Middle frontal gyrus (tissue), 1 donor: ENCODE results near the gene RNU1-4.
"Not testable (repeated sequence)": the region's sequence is repeated elsewhere in the genome, so short reads cannot be mapped to it uniquely, and the experiment has no call there.

Source experiments
- DNase-seq: peaks from one replicate; pipeline ENCODE4 v3.0.0-alpha.2; 2015; ENCODE audit warnings: low spot score; ENCODE audit errors: extremely low spot score

Gene RNU1-4

DNA sequence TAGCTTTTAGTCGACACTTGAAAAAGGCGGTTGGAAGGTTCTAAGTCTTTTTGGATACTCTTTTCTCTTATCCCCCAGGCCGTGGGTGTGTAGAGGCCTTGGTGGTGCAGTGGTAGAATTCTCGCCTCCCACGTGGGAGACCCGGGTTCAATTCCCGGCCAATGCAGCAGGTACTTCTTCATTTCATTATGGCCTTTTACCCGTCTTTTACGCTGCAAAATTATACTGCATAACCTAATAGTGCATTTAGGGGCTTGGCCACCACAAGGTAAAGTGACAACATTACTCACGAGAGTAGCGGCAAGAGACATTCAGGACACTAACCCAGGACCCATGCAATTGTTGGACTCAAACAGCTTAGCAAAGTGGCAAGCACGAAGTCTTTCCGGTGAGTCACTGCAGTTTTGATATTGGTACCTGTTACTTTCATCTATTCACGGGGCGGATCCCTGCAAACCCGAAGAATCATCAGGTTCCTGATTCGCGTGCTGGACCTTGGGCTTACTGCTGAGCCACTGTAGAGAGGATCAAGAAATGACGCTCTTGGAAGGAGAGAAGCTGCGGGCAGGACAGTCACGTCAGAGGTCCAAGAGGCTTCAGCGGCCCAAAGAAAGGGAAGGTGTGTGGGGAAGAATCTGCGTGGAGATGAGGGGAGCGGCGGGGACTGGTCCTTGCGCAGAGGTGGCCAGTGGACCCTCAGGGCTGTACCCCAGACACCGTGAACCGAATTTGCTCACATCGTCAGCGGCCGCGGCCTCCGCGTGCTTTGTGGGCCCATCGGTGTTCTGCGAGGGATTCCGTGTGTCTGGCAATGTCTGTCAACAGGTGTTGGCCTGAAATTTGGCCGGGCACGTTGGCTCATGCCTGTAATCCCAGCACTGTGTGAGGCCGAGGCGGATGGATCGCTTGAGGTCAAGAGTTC is 12.9 kb upstream of the RNU1-4 start:
- DNase-seq: no peak

DNA sequence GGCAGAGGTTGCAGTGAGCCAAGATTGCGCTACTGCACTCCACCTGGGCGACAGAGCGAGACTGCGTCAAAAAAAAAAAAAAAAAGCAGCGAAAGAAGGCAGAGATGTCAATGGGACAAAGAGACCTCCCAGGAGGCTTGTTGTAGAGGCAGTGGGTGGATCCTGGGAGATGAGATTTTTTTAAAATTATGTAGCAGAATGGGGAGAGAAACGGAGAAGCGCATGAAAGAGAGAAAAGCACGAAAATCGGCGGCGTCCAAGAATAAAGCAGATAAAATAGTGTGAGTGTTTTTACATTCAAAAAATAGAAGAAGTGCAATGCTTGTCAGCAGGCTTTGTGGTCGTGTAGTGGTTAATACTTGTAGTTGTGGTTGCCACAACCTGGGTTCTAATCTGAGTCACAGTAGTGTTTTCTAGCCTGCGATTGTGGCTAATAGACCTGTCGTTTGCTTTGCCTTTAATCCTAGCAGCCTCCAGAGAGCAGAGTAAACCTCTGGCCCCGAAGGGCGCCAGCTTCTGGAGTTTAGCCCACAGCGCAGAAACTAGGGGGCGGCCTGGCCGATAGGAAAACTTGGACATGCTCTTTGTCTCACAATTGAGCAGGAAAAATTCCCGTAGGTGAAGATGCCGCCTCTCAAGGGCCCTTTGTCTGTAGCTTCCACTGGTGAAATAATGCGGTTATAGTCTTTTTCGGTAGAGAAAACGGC is 11.9 kb upstream of the RNU1-4 start:
- not testable (repeated sequence) for DNase-seq

DNA sequence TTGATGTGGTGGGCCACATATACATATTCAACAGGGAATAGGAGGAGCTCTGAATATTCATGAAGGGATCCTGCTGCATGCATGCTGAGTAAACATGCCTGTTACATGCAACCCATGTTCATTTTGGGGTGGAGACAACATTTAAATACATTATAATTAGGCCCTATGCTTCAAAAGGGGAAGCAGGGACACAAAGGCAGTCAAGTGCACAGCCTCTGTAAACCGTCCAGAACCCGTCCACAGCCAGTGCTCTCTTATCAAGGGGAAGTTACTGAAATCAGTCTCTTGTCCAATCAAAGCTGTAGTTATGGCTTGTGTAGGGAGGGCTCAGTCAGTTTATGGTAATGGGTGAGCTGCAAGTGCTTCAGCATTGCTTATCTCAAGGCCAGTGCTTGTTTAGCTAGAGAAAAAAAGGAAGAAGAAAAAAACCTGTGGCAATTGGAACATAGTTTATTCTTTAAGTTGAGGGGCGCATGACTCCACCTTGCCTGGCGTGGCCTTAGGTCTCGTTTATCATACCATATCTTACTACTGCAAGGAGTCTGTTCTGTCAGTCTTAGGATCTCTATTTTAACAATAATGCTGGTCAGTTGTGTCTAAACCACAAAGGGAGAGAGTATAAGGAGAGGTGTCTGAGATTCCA is 7.9 kb upstream of the RNU1-4 start:
- not testable (repeated sequence) for DNase-seq

DNA sequence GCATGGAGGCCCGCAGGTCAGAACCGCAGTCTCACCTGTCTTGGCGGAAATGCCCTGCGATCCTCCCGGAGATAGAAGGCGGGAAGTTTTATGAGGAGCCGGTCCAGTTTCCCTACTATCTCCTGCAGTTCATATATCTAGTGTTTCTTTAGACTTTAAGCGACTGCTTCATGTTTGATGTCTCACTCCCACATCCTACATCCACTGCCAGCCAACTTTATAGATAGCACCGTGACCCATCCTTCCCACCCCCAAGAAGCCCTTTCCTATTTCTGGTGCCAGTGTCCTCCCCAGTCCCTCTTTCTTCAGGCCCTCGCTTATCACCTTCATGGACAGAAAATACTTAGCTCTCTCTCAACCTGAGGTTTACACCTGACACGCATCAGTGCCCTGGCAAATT is 914 bp downstream of the RNU1-4 start:
- DNase-seq: not testable (repeated sequence)

DNA sequence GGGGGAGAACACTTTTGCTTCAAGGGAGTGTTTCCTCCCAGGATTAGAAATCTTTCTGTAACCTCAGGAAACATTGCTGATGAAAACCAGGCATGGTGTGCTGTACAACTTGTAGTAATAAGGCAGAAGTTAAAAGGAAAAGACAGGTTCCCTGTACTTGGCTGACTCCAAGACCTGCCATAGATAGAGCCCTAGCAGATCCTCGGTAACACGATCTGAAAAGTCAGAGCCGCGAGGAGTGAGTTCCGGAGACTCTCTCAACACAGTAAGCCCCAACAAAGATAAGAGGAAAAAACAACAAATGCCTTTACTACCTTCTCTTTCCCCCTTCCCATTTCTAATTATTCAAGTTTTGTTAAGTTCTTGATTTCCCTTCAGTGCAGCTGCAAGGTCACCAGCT is 7.3 kb downstream of the RNU1-4 start:
- not testable (repeated sequence) for DNase-seq

DNA sequence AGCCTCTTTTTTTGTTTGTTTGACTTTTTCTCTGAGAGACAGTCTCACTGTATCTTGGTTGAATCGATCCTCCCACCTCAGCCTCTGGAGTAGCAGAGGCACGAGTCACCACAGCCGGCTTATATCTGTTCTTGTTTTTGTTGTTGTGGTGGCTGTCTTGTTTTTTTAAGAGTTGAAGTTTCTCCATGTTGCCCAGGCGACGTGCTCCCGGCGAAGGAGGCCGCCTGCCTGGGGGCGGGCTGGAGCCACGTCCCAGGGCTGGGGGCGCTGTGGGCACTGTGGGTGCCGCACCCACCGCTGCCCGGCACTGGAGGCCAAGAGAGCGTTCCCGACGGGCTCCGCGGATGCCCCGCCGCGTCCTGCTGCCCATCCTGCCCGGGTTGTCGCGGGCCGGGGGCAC is 8.4 kb downstream of the RNU1-4 start:
- not testable (repeated sequence) for DNase-seq

DNA sequence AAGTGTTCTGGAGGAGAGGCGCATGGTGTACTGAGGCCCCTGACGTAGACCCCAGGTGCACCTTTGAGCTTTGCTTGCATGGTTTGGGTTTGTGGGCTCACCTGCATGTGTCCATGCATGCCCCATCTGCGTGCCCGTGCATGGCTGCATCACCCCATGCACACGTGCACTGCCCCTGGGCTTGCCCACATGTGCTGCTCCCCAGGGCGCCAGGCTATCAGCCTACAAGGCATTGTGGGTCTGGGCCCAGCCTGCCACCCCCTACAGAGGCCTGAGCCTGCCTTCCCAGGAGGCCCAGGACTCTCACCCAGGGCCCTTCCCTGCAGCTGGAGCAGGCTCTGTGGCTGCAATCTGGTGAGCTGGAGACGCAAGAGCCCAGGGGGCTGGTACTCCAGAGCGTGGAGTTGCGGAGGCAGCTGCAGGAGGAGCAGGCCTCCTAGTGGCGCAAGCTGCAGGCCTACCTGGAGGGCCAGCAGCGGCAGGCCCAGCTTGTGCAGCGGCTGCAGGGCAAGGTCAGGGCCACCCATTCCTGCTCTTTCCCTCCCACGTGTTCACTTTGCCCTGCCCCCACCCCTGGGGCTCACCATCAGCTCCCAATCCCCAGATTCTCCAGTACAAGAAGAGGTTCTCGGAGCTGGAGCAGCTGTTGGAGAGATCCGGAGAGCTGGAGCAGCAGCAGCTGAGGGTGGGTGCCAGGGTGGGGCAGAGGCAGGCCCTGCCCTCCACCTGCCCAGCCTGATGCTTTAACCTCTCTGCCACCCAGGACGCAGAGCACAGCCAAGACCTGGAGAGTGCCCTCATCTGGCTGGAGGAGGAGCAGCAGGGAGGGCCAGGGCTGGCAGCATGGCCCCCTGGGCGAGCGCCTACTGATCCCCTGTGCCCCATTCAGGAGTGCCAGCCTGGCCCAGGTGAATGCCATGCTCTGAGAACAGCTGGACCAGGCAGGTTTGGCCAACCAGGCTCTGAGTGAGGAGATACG is 9.9 kb downstream of the RNU1-4 start:
- not testable (repeated sequence) for DNase-seq

DNA sequence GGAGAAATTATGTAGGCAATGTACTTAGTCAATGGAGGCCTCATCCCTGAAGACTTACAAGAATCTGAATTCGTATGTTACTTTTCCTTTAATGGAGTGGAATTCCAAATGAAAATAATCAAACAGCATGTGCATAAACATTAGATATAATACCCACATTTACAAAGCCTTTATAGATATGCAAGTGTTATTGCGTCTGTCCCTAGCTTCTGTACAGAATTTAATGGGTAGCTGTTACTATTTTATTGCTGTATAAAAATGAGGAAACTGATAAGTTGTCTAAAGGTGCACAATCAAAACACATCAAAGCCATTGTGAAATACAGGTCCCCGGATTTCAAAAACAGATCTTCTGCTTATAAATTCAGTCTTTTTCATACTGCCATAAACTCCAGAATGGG is 12.5 kb downstream of the RNU1-4 start:
- DNase-seq: not testable (repeated sequence)

DNA sequence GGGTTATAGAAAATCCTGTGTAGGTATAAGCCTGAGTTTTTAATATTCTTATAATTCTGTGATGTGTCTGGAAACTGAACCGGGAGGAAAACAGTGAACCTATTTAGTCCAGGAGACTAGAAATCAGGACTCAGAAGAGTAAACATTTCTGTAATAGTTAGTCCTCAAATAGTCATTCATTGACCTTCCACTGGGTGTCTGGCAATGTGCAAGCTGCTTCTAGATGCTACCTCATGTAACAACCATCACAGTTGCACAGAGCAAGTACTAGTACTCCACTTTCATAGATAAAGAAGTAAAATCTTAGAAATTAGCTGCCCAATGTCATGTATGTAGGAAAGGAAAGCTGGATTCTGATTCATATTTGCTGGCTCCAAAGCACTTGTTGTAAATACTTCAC is 15.1 kb downstream of the RNU1-4 start:
- DNase-seq: not testable (repeated sequence)

DNA sequence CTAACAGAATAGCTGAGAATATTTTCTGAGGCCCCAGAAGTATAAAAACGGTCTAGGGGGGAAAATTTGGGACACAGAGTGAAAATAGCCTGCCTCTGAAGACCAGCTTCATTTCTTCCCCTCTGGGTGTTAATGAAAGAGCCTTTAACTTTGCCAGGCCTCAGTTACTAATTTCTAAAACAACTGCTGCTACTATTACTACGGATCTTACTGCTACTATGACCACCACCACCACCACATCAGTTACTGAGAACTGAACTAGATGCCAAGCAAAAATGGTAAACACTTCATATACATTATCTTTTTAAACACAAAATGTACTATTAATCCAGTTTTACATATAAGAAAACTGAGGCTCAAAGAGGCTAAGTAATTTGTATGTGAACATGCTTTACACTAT is 15.6 kb downstream of the RNU1-4 start:
- DNase-seq: not testable (repeated sequence)

DNA sequence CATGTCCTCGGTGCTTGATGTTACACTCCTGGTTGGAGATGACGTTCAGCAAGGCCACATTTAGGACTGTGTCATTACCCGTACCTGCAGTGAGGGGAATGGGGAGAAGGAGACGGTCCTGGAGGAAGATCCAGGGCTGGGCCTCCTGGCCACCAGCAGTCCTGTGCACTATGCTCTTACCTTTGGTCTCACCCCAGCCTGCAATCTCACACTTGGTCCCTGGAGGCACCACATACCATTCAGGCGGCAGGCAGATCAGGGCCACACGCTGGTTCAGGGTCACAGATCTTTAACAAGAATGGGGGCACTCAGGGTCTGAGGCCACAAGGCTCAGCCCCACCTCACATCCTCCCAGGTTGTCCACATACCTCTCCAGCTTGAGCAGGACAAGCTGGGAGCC is 17.3 kb downstream of the RNU1-4 start:
- DNase-seq: not testable (repeated sequence)

DNA sequence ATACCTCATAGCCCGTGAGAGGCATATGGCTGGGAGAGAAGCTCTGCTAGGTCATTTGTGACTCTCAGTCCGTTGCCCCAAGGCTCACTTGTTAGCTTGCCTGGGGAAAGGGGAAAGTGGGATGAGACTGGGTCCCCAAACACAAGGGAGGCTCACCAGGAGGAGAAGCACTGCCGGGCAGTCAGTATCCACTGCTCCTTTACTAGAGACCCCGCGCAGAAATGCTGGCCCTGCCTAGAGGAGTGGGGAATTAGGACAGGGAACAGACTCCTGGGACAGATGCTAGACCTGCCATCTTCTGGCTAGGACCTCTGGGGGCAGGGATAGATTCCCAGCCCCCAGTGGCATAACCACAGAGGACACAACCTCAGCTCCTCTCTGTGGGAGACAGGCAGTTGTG is 17.7 kb downstream of the RNU1-4 start:
- DNase-seq: not testable (repeated sequence)

DNA sequence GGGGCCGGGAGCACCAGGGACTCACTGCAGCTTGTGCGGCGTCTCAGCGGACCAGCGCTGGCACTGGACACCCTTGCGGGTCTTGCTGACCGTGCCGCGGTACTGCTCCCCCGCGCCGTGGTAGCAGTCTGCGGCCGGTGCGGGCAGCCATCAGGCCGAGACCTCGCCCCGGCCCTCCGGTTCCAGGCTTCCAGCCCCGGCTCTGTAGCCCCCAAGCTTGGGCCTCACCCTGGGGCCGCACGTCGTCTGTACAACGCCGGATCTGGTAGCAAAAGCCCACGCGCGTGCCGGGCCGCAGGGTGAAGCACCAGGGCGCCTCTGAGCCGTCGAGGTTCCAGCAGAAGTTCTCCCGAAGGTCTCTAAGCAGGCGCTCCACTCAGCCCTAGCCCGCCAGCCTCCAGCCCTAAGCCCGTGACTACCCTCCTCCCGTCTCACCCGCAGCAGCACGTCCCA is 18.8 kb downstream of the RNU1-4 start:
- not testable (repeated sequence) for DNase-seq

DNA sequence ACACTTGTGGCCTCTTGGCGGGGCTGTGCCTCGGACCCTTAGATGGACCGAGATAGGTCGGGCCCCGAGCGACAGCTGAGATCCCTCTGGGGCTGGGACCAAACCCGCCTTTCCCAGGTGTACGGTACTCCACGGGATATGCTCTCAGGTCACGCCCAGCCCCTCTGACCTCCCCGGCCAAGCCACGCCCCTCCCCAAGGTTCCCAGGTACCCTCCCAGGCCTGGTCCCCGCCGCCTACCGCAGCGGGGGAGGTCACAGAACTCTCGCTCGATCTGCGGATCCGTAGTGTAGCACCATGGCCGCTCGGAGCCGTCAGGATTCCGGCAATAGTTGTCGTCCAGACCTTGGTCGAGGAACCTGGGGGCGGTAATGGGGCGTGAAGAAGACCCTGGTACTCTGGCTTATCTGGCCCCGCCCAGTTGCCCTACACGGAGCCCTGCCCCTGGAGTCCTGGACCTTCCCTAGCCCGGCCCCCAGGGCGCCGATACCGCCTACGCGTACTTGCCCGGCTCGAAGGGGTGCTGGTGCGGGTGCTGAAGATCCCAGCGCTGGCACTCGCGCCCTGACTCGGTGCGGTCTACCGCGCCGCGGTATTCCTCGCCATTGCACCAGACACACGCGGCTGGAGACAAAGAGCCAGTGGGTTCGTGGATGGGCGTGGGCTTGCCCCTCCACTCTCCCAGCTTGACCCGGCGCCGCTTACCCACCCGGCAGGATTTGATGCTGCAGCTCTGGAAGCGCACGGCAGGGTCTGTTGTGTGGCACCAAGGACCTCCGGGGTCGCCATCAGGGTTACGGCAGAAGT is 19.5 kb downstream of the RNU1-4 start:
- DNase-seq: not testable (repeated sequence)

DNA sequence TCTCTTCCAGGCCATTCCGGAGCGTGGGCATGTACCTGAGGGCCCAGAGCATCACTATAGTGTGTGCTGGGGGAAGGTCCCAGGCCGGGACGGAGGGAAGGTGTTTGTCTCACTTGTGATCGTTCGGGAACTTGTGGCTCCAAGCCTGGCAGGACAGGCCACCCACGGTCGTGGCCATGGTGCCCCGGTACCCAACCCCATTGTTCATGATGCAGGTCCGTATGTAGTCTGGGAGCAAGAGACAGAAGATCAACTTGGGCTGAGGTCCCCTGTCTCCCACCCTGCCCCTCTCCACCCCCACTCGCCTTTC is 20.1 kb downstream of the RNU1-4 start:
- DNase-seq: not testable (repeated sequence)

DNA sequence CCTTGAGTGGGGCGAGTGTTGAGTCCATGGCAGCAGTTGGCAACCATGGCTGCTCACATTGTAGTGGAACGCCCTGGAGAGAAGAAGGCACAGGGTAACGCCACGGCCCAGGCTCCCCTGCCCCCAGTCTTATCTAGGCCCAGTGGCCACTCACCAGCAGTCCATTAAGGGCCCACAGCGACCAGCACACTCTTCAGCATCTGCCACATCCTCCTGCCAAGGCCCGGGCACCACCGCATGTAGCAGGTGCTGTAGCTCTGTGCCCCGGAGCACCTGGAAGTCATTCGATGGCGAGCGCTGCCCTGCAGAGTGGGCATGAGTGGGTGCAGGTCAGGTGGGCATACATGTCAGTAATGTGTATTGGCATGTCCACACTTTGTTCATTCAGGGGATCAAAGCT is 20.5 kb downstream of the RNU1-4 start:
- not testable (repeated sequence) for DNase-seq

DNA sequence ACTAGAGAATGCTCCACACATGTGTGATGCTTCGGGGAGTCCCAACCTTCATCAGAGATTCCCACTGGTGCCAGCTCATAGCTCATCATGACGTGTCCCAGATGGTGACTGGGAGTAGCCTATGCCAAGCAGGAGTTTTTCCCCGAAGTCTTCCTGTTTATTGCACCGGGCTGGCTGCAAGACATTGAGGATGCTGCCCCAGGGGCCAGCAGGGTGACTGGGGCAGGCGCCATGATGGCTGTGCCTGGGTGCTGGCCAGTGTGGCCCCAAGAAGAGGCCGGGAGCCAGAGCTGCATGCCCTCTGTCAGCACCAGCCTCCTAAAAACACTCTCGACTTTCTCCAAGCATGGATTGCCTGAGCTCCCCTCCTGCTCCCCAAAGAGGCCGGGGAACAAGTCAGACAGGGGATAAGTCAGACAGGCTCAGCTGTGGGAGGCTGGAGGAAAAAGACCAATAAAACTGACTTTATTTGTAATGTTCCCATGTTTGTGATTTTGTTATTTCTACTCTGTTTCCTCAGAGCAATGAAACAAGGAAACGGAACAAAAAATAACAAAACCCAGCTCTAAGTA is 24.0 kb downstream of the RNU1-4 start:
- DNase-seq: not testable (repeated sequence)

DNA sequence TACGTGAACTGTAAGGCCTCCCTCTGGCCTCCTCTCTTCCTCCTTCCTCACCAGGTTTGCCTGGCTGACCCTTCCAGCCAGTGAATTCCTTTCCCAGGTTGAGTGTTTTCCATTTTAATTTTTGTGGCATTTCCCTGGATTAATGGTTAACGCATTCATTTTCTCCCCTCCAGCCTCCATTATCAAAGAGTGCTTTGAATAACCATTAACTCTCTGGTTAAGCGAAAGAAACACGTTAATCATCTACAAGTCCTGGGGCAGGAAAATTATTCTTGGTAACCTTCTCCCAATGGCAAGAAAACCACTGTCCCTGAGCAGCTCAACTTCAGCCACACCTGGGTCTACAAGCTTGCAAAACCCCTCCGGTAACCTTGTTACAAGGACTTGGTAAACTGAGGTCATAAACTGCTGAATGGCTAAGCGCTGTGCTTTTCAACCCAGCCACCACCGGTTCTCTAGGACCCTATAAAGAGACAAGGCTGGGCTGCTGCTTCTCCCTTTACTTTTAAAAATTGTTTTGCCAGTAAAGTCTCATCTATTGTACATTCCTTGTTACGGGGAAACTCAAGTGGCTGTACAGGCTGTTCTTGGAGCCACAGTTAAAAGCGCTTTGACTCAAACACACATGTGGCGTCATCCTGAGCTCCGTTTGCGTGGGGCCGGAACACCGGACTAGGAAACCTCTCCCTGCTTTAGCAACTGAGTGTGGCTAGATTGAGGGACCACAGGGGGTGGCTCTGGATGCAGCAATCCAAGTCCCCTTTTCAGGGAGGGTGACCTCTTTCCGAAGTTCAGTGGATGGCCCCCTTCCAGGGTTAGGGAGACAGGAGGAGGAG is 24.7 kb downstream of the RNU1-4 start:
- not testable (repeated sequence) for DNase-seq
